HG02678 (cell line): ENCODE measurements around the gene CNOT11.
"Not testable (repeated sequence)": the region's sequence is repeated elsewhere in the genome, so short reads cannot be mapped to it uniquely, and the experiment has no call there.

Source experiments
- ATAC-seq: cut with Tn5 transposase; IDR thresholded peaks from one replicate; pipeline ENCODE4 v1.9.1; 2021; ENCODE audit warnings: mild to moderate bottlenecking, moderate library complexity; ENCODE audit not compliant: unreplicated experiment

Gene CNOT11

GRCh38 chr2:101244899-101245298 lies 7.8 kb upstream of the CNOT11 start:
- ATAC-seq: not testable (repeated sequence)

- ATAC-seq: not testable (repeated sequence)
Measured at GRCh38 chr2:101245468-101245867, 7.2 kb upstream of the CNOT11 start.

GRCh38 chr2:101248756-101249155 lies 3.9 kb upstream of the CNOT11 start:
- ATAC-seq: not testable (repeated sequence)

- no peak for ATAC-seq
Measured at GRCh38 chr2:101249826-101250225, 2.9 kb upstream of the CNOT11 start.

- ATAC-seq: not testable (repeated sequence)
Measured at GRCh38 chr2:101251246-101251781, 1.4 kb upstream of the CNOT11 start.

GRCh38 chr2:101251844-101252407 lies 760 bp upstream of the CNOT11 start:
- peak; percentile 54 for ATAC-seq

GRCh38 chr2:101253013-101253702 lies 472 bp downstream of the CNOT11 start:
- ATAC-seq: peak; percentile 52

- no peak for ATAC-seq
Measured at GRCh38 chr2:101253703-101254450, 1.2 kb downstream of the CNOT11 start.

- ATAC-seq: no peak
Measured at GRCh38 chr2:101255501-101255900, 2.8 kb downstream of the CNOT11 start.

- ATAC-seq: no peak
Measured at GRCh38 chr2:101256316-101256715, 3.6 kb downstream of the CNOT11 start.

GRCh38 chr2:101258804-101259203 lies 6.1 kb downstream of the CNOT11 start:
- ATAC-seq: no peak

GRCh38 chr2:101262142-101262541 lies 9.5 kb downstream of the CNOT11 start:
- ATAC-seq: no peak

GRCh38 chr2:101263377-101263800 lies 10.7 kb downstream of the CNOT11 start:
- ATAC-seq: no peak

GRCh38 chr2:101264360-101264939 lies 11.8 kb downstream of the CNOT11 start:
- ATAC-seq: no peak

GRCh38 chr2:101265893-101266499 lies 13.3 kb downstream of the CNOT11 start:
- no peak for ATAC-seq

- peak; percentile 64 for ATAC-seq
Measured at GRCh38 chr2:101267671-101268656, 15.3 kb downstream of the CNOT11 start.

- no peak for ATAC-seq
Measured at GRCh38 chr2:101270700-101271259, 18.1 kb downstream of the CNOT11 start.

GRCh38 chr2:101272045-101272784 lies 19.5 kb downstream of the CNOT11 start:
- peak; percentile 74 for ATAC-seq

- ATAC-seq: no peak
Measured at GRCh38 chr2:101273056-101273455, 20.4 kb downstream of the CNOT11 start.
